Activated naive CD8-positive, alpha-beta T cell (primary cell): Measurements from ENCODE around the gene LHPP.

Experiments used
- H3K27ac Mint-ChIP-seq: one replicate; pipeline ENCODE4 v1.8.0; 2021; ENCODE audit warnings: mixed read lengths
- H3K27me3 Mint-ChIP-seq: one replicate; pipeline ENCODE4 v1.8.0; 2021; ENCODE audit warnings: mixed read lengths
- H3K36me3 Mint-ChIP-seq: one replicate; pipeline ENCODE4 v1.8.0; 2021; ENCODE audit warnings: mixed read lengths
- H3K4me1 Mint-ChIP-seq: one replicate; pipeline ENCODE4 v1.8.0; 2021; ENCODE audit warnings: low read depth, mixed read lengths
- H3K4me3 Mint-ChIP-seq: one replicate; pipeline ENCODE4 v1.8.0; 2021; ENCODE audit warnings: mild to moderate bottlenecking, mixed read lengths
- H3K9me3 Mint-ChIP-seq: one replicate; pipeline ENCODE4 v1.8.0; 2021; ENCODE audit warnings: low read depth, mixed read lengths

The LHPP gene

GRCh38 chr10:124476043-124476725 lies 14.6 kb downstream of the LHPP start:
- Mint-ChIP-seq H3K27ac (no peak overlapping the region), H3K4me3 (no peak overlapping the region), H3K36me3 (no peaks in the 10 kb centered on the region), H3K9me3 (no peaks in the 10 kb centered on the region), H3K4me1 (no peaks in the 10 kb centered on the region), H3K27me3 (no peaks in the 10 kb centered on the region)

GRCh38 chr10:124477614-124478363 lies 16.2 kb downstream of the LHPP start:
- Mint-ChIP-seq H3K4me3 (no peak overlapping the region), H3K36me3 (no peaks in the 10 kb centered on the region), H3K27ac (no peak overlapping the region), H3K27me3 (no peaks in the 10 kb centered on the region), H3K4me1 (no peaks in the 10 kb centered on the region), H3K9me3 (no peaks in the 10 kb centered on the region)

- H3K27me3 Mint-ChIP-seq: no peaks in the 10 kb centered on the region
- H3K9me3 Mint-ChIP-seq: no peaks in the 10 kb centered on the region
- H3K4me3 Mint-ChIP-seq: no peak overlapping the region
- H3K27ac Mint-ChIP-seq: no peak overlapping the region
- H3K4me1 Mint-ChIP-seq: no peaks in the 10 kb centered on the region
- H3K36me3 Mint-ChIP-seq: no peaks in the 10 kb centered on the region
These were observed 16.9 kb downstream of the LHPP start for GRCh38 chr10:124478515-124478914.

GRCh38 chr10:124480860-124481259 lies 19.2 kb downstream of the LHPP start:
- H3K27ac Mint-ChIP-seq: no peak overlapping the region
- no peaks in the 10 kb centered on the region for H3K27me3 Mint-ChIP-seq
- no peaks in the 10 kb centered on the region for H3K4me1 Mint-ChIP-seq
- no peak overlapping the region for H3K4me3 Mint-ChIP-seq
- H3K9me3 Mint-ChIP-seq: no peaks in the 10 kb centered on the region
- peaks cover 2% of the 10 kb centered on the region for H3K36me3 Mint-ChIP-seq

GRCh38 chr10:124481717-124482116 lies 20.1 kb downstream of the LHPP start:
- Mint-ChIP-seq H3K27me3 (no peaks in the 10 kb centered on the region), H3K36me3 (peaks cover 4% of the 10 kb centered on the region), H3K4me3 (no peak overlapping the region), H3K9me3 (no peaks in the 10 kb centered on the region), H3K27ac (no peak overlapping the region), H3K4me1 (no peaks in the 10 kb centered on the region)

GRCh38 chr10:124482236-124482800 lies 20.7 kb downstream of the LHPP start:
- no peaks in the 10 kb centered on the region for H3K27me3 Mint-ChIP-seq
- no peak overlapping the region for H3K27ac Mint-ChIP-seq
- H3K4me1 Mint-ChIP-seq: no peaks in the 10 kb centered on the region

GRCh38 chr10:124482876-124483275 lies 21.3 kb downstream of the LHPP start:
- Mint-ChIP-seq H3K9me3 (no peaks in the 10 kb centered on the region), H3K27me3 (no peaks in the 10 kb centered on the region), H3K4me1 (no peaks in the 10 kb centered on the region), H3K27ac (no peak overlapping the region), H3K36me3 (peaks cover 9% of the 10 kb centered on the region), H3K4me3 (no peak overlapping the region)

More at GRCh38 chr10:124482236-124482800, 20.7 kb downstream of the LHPP start:
- Mint-ChIP-seq H3K36me3 (peaks cover 9% of the 10 kb centered on the region), H3K4me3 (no peak overlapping the region), H3K9me3 (no peaks in the 10 kb centered on the region)

- Mint-ChIP-seq H3K4me3 (no peak overlapping the region), H3K36me3 (peaks cover 11% of the 10 kb centered on the region), H3K9me3 (no peaks in the 10 kb centered on the region), H3K4me1 (no peaks in the 10 kb centered on the region), H3K27me3 (no peaks in the 10 kb centered on the region), H3K27ac (no peak overlapping the region)
These were observed 22.4 kb downstream of the LHPP start for GRCh38 chr10:124484031-124484430.

- H3K36me3 Mint-ChIP-seq: peaks cover 12% of the 10 kb centered on the region
- H3K4me3 Mint-ChIP-seq: no peak overlapping the region
- H3K27me3 Mint-ChIP-seq: no peaks in the 10 kb centered on the region
- H3K27ac Mint-ChIP-seq: no peak overlapping the region
- no peaks in the 10 kb centered on the region for H3K4me1 Mint-ChIP-seq
- H3K9me3 Mint-ChIP-seq: no peaks in the 10 kb centered on the region
These were observed 23.0 kb downstream of the LHPP start for GRCh38 chr10:124484661-124485060.

GRCh38 chr10:124486635-124487034 lies 25.0 kb downstream of the LHPP start:
- Mint-ChIP-seq H3K36me3 (peaks cover 14% of the 10 kb centered on the region), H3K4me1 (no peaks in the 10 kb centered on the region), H3K27ac (no peak overlapping the region), H3K27me3 (no peaks in the 10 kb centered on the region), H3K9me3 (no peaks in the 10 kb centered on the region), H3K4me3 (no peak overlapping the region)

- Mint-ChIP-seq H3K4me1 (peaks cover 18% of the 10 kb centered on the region), H3K27me3 (no peaks in the 10 kb centered on the region), H3K9me3 (no peaks in the 10 kb centered on the region), H3K4me3 (no peak overlapping the region), H3K27ac (no peak overlapping the region), H3K36me3 (peaks cover 12% of the 10 kb centered on the region)
These were observed 29.5 kb downstream of the LHPP start for GRCh38 chr10:124491105-124491504.

- Mint-ChIP-seq H3K4me3 (no peak overlapping the region), H3K4me1 (peaks cover 18% of the 10 kb centered on the region), H3K27me3 (no peaks in the 10 kb centered on the region), H3K36me3 (peaks cover 7% of the 10 kb centered on the region), H3K27ac (no peak overlapping the region), H3K9me3 (no peaks in the 10 kb centered on the region)
These were observed 30.6 kb downstream of the LHPP start for GRCh38 chr10:124492266-124492665.

- Mint-ChIP-seq H3K27ac (no peak overlapping the region), H3K9me3 (no peaks in the 10 kb centered on the region), H3K36me3 (peaks cover 7% of the 10 kb centered on the region), H3K4me3 (peak overlapping the region; percentile 77), H3K27me3 (no peaks in the 10 kb centered on the region), H3K4me1 (peaks cover 18% of the 10 kb centered on the region)
These were observed 31.7 kb downstream of the LHPP start for GRCh38 chr10:124493214-124493882.

GRCh38 chr10:124494046-124494807 lies 32.6 kb downstream of the LHPP start:
- Mint-ChIP-seq H3K27ac (no peak overlapping the region), H3K4me3 (peak overlapping the region; percentile 77), H3K36me3 (peaks cover 4% of the 10 kb centered on the region), H3K27me3 (no peaks in the 10 kb centered on the region), H3K4me1 (peaks cover 18% of the 10 kb centered on the region), H3K9me3 (no peaks in the 10 kb centered on the region)
